GM19372 (cell line): ENCODE results near the gene GMEB2.
"Not testable (repeated sequence)": the region's sequence is repeated elsewhere in the genome, so short reads cannot be mapped to it uniquely, and the experiment has no call there.

ENCODE experiments used
- ATAC-seq: cut with Tn5 transposase; IDR thresholded peaks from one replicate; pipeline ENCODE4 v1.9.1; 2021; ENCODE audit warnings: mild to moderate bottlenecking, low read depth, moderate library complexity; ENCODE audit not compliant: unreplicated experiment

The GMEB2 gene

GRCh38 chr20:63564036-63564810 lies 62.7 kb downstream of the GMEB2 start:
- no peak for ATAC-seq

- ATAC-seq, result no peak
Measured at GRCh38 chr20:63563225-63563935, 63.5 kb downstream of the GMEB2 start.

- ATAC-seq, result no peak
Measured at GRCh38 chr20:63562461-63563224, 64.3 kb downstream of the GMEB2 start.

GRCh38 chr20:63561624-63562396 lies 65.1 kb downstream of the GMEB2 start:
- no peak for ATAC-seq

GRCh38 chr20:63560856-63561609 lies 65.9 kb downstream of the GMEB2 start:
- ATAC-seq, result no peak

GRCh38 chr20:63560333-63560805 lies 66.5 kb downstream of the GMEB2 start:
- ATAC-seq, result no peak

GRCh38 chr20:63559485-63560332 lies 67.2 kb downstream of the GMEB2 start:
- ATAC-seq, result not testable (repeated sequence)

- ATAC-seq, result no peak
Measured at GRCh38 chr20:63558804-63559484, 68.0 kb downstream of the GMEB2 start.

- ATAC-seq, result no peak
Measured at GRCh38 chr20:63557481-63557891, 69.4 kb downstream of the GMEB2 start.

- no peak for ATAC-seq
Measured at GRCh38 chr20:63556873-63557478, 69.9 kb downstream of the GMEB2 start.

GRCh38 chr20:63555661-63556381 lies 71.1 kb downstream of the GMEB2 start:
- ATAC-seq, result no peak

GRCh38 chr20:63554361-63555278 lies 72.3 kb downstream of the GMEB2 start:
- ATAC-seq, result no peak

GRCh38 chr20:63553933-63554290 lies 73.0 kb downstream of the GMEB2 start, which contains the start of gene FNDC11:
TSS of gene FNDC11 (plus strand) at chr20:63554159. CDS start at chr20:63555664, 1,505 bp downstream.
- no peak for ATAC-seq

- no peak for ATAC-seq
Measured at GRCh38 chr20:63553251-63553932, 73.5 kb downstream of the GMEB2 start.

GRCh38 chr20:63552481-63553249 lies 74.2 kb downstream of the GMEB2 start:
- no peak for ATAC-seq
